GM21786 (cell line): ENCODE measurements around the gene FLRT1.

ENCODE experiments used
- ATAC-seq: cut with Tn5 transposase; IDR thresholded peaks from one replicate; pipeline ENCODE4 v1.9.1; 2021; ENCODE audit not compliant: unreplicated experiment

Gene FLRT1

DNA sequence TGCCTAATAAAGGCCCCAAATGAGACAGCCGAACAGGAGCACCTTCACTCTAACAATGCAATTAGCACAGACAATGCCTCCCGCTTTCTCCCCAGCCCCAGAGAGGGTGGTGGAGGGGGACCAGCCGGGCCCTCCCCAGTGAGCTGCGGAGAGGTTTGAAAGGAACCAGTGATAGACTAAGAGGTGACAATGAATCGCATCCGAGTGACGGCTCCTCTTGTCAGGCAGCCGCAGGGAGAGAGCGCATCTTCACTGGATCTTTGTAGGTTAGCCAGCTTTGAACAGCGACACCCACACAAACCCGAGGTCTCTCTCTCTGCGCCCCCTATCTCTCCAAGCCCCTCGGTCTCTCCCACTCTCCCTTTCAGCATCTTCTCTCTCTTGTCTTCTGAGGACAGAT is 28.0 kb downstream of the FLRT1 start:
- no peak for ATAC-seq

DNA sequence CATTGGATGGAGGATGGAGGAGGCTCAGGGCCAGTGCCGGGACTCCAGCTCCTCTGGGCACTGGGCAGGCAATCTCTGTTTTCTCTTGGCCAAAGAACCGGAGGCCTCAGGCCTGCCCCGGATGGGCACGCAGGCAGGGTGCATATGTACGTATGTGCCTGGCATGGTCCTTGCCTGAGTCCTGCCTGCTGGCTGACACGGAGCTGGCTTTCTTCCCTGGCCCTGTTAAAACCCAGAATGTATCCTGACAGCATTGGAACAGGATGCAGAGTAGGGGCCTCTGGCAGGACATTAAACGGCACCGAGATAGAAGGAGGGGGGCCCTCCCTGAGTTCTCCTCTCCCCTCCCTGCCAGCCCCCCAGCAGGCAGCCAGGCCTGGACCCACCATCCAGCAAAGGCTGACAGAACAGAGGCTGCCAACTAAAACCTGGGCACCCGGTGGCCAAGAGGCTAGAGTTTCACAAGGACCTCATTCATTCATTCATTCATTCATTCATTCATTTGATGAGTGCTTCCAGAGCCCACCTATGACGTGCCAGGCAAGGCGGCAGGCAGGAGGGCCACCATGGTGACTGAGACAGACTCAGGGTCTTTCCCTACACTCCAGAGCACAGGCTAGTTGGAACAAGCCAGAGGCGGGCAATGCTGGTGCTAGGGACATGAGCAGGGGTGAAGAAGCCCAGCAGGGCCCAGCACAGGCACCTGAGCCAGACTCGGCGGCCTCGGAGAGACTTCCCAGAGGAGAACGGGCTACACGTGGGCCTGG is 28.8 kb downstream of the FLRT1 start:
- no peak for ATAC-seq

DNA sequence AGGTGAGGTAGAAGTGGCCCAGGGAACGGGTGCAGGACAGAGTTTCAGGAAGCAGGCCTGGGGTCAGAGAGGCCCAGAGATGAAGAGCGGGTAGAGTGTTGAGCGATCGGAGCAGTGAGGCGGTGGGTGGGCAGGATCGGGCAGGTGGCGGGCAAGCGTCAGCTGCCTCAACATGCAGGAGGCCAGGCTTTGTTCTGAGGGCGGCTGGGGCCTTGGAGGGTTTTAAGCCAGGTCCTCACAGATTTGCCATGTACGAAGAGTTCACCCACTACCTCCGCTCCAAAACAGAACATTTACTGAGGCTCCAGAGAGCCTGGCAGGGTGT is 29.4 kb downstream of the FLRT1 start:
- ATAC-seq: no peak

DNA sequence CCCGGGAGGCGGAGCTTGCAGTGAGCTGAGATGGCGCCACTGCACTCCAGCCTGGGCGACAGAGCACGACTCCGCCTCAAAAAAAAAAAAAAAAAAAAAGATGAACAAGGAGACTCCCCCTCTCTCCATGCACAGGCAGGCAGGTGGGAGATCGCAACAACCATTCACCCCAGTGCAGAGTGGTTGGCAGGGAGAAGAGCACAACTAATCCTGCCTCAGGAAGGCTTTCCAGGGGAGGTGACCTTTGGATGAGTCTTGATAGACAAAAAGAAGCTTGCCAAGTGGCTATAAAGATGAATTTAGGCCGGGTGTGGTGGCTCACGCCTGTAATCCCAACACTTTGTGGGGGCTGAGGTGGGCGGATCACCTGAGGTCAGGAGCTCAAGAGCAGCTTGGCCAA is 30.0 kb downstream of the FLRT1 start:
- no peak for ATAC-seq

DNA sequence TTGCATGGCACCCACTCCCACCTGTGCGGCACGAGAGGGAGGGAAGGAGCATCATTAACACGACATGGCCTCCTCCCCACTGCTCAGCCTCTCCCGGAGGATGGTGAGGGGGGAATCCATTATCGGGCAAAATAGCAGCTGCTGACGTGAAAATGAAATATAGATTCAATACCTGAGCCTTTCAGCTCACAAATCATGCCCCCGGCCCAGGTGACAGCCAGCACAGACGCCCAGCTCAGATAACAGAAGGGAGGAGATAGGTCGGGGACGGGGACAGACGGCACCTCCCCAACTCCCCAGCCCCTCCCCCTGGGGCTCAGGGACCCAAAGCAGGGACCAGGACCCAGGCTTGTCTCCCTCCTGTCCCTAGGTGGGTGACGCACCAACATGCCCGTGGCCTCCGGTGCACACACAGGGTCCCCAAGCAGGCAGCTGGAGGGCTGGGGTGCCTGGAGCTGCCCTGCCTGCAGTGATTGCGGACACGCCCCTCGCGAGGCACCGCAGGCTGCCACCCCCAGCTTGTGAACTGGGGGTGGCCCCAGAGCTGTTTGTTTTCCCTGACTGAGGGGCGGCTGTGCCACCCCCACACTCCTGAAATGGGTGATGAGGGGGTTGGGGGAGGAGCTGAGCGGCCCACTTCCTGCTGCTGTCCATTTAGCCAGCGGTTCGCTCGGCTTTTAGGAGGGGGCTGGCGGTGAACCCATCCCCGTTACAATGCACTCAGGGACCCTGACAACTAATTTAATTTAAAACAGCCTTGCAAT is 31.7 kb downstream of the FLRT1 start:
- ATAC-seq: no peak

DNA sequence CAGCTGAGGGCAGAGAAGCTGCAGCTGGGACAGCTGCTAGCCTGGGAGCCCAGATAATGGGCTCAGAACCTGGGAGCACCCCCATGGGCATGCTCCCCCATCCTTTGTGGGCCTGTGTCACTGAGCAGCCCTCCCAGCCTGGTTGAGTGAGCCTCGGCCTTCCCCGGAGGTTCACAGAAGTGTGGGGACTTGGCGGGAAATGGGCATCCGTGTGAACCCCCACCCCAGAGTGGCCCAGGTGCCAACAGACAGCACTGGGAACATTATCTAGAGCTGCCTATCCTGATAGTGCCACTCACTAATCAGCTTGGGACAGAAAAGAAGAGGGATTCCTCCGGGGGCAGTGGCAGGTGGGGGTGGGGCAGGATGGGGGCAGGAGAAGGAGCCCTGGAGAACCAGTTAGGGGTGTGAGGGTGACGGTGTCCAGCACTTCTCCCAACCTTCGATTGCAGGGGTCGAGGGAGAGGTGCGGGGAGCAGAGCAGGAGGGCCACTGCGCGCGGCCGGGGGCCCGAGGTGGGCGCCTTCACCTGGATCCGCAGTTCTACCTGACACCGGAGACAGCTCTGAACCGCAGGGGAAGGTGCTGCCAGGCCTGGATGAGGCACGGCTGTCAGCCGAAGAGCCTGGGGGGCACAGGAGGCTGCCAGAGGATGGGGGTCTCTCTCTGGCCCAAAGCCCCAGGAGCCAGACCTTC is 33.1 kb downstream of the FLRT1 start:
- ATAC-seq: no peak

DNA sequence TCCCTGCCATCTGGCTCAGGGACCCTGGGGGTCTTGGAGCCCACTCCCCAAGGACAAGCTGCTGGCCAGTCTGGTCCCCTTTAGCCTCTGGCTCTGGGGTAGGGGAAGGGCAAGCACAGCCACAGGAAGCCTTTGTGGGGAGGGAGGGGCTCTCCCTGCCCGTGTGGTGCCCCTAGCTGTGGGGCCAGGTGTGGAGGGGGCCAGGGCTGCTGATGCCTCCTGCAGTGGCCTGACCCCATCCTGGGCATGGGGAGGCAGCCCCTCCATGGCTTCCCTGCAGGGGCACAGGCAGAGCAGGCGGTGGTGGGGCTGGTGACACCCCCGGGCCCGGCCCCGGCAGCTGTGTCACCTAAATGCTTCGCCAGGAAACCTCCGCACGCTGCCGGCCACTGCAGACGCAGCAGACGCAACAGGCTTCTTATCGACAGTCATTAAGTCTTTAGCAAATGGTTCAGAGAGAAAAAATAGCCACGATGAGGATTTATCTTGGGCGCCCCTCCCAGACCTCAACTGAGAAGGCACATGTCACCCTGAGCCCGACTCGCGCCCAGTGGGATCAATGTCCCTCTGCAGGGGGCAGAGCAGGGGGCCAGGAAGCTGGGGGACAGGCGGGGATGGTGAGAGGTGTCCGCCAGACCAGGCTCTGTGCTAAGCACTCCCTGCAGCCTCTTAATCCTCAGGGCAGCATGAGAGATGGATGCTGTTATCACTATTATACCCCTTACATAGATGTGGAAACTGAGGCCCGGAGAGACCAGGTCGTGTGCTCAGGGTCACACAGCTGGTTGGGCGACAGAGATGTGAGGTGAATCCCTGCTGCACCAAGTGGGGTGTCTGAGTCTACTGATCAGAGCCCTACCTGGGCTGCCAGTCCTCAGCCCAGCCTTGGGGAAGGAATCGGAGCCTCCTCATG is 33.9 kb downstream of the FLRT1 start:
- no peak for ATAC-seq

DNA sequence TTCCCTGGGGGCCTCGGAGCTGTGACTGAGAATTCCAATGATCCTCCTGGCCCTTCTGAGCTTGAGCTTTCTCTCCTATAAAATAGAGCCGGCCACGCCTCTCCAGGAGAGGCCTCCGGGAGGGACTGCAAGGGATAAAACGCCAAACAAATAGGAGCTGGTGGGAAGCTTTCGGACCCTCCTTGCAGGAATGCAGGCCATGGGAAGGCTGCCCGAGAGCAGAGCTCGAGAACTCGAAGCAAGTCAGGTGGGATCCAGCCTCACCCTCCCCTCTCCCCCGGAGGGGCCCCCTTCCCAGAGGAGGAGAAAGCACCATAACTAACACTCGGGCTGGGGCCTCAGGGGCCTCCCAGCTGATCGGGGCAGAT is 34.6 kb downstream of the FLRT1 start:
- no peak for ATAC-seq

DNA sequence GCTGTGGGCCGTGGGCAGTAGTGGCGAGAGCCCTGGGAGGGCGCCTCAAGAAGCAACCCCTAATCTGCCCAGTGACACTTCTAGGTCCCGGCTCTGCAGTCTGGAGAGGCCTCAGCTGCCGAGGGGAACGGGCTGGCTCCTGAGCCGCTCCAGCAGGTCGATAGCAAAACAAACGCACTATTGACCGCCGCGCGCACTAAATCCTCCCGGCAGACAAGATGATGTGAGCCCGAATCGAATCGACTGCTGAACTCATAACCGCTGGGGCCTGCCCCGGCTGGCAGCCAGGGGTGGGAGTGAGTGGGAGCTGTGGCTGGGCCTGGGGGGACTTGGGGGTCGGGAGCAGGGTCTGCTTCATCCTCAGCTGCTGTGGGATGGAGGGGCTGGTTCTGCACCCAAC is 36.1 kb downstream of the FLRT1 start:
- ATAC-seq: no peak

DNA sequence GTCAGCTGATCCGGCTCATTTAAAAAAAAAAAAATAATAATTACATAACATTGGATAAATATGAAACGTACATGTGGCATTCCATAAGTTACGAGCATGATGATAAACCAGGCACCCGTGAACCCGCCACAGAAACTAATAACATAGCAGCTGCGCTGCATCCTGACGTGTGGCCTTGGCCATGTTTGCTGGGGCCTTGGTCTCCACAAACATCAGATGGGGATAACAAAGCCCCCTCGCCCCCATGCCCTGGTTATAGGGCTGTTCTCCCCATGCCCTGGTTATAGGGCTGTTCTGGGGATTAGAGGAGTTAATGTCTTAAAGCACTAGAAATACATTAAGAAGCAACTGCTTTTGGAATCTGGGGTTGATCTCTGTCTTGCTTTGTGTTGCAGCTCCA is 36.7 kb downstream of the FLRT1 start:
- ATAC-seq: no peak

DNA sequence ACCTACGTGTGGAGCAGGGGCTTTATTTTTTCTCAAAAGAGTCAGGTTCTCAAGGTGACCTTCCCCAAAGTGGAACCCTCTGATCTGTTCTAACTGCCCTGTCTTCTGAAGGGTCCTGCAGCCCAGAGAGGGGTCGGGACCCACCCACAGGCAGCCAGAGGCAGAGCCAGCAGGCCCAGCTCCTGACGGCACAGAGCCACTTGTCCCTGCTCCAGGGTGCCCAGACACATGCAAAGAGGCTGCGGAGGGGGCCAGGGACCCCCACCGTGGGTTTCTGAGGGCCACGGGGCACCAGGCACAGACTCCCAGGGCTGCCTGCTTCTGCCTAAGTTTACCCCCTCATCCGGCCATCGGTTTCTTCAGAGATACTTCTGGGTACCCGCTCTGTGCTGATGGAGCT is 37.1 kb downstream of the FLRT1 start:
- no peak for ATAC-seq

DNA sequence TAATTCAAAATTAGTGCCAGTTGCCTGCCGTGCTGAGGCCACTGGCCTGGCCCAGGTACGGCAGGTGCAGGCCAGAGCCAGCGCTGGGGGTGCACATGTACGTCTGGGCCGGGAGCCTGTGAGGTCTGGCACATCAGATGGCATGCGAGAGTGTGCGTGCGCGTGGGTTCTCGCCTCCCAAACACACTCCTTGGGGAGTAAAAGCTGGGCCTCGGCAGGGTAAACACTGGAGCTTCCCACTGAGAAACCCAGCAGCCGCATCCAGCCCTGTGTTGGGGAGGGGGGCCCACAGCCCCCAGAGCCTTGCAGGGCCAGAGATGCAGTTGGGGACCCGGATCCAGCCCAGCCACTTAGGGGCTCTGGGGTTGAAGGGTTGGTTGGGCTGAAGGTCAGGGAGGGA is 37.8 kb downstream of the FLRT1 start:
- ATAC-seq: no peak

DNA sequence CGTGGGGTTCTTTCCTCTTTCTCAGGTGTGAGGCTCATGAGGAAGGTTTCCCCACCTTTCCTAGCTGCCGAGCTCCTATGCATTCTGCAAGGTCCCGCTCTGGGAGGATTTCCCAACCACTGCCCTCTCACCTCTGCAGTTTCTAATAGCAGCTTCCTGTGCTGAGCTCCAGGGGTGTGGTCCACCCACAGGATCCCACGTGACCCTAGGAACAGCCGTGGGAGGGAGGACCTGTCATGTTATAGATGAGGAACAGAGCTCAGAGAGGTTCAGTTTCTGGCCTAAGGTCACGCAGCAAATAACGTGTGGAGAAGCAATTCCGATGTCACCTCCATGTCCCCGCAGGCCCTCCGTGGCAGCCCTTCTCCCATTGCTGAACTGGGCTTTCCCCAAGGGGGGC is 38.5 kb downstream of the FLRT1 start:
- no peak for ATAC-seq

DNA sequence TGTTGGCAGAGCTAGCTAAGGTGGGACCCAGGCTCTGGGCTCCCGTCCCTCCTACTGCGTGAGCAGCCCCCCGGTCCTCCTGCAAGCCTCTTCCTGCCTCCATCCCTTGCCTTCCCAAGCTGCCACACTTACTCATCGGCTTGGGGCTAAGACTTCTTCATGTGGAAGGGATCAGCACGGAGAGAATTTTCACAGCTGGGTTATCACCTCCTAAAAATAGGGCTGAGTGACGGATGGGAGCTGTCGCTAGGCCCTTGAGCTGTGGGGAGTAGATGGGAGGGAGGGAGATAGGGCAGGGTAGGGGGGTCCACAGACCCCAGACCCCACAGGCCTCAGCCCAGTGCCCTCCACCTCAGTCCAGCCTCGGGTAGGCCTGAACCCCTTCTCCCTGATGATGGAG is 41.0 kb downstream of the FLRT1 start:
- ATAC-seq: no peak

DNA sequence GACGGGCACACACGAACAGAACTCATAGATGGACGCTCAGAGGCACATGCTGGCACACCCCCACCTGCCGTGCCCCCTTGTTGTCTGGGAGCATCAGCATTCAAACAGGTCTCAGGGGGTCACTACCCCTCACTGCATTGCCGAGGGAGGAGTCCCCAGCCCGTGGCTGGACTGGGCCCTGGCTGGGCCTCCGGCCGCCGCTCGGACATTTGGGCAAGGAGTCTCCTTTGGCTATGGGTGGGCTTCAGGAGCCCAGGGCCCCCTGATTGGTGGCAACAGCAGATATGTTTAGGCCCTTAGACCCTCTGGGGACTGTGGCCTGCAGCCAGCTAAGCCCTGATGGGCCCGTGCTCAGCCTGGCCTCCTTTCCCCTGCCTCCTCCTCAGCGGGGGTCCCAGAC is 41.9 kb downstream of the FLRT1 start:
- no peak for ATAC-seq

DNA sequence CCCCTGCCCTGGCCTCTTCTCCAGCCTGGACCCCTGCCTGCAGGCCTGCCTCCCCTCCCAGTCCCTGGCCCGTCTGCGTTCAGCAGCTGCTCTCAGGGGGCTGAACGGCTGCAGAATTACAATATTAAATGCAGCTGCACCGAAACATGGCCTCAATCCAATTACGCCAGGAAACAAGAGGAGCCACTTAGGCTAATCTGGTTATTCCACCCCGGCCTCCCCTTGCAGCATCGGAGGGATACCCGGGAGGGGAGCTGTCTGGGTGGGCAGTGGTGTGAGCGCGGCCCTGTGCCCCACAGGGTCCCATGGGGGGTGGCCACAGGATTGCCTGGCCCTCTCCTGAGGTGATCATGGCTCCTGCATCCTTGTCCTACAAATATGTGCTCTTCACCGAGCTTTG is 42.6 kb downstream of the FLRT1 start:
- ATAC-seq: no peak

DNA sequence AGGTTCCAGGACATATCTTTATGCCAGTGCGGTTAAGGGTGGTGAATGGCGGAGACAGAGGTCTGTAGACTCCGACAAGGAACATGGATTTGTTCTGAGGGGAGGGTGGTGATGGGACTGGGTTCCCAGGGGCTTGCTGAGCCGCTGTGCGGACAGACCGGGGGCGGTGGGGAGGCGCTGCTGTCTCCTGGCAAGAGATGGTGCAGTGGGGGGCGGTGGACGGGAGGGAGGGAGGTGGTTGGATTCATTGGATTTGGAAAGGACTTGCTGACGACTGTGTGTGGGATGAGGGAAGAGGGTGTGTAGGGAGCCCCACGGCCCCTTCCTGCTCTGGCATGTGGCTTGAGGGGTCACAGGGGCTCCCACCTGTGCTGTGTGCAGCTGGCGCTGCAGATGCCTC is 43.2 kb downstream of the FLRT1 start:
- no peak for ATAC-seq

DNA sequence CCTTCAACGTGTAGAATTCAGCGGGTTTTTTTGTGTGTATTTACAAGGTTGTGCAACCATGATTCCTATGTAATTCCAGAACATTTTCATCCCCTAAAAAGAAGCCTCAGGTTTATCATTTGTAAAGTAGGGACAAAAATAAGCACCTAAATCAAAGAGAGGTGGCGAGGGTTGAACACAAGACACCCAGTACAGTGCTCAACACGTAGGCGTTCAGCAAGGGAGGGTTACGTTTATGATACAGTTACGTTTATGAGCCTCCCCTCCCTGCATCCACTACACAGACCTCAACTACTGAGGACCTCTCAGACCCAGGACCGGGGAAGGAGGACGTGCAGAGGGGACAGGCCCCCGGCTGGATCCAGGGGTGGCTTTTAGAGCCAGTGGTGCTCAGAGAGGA is 44.7 kb downstream of the FLRT1 start:
- no peak for ATAC-seq

DNA sequence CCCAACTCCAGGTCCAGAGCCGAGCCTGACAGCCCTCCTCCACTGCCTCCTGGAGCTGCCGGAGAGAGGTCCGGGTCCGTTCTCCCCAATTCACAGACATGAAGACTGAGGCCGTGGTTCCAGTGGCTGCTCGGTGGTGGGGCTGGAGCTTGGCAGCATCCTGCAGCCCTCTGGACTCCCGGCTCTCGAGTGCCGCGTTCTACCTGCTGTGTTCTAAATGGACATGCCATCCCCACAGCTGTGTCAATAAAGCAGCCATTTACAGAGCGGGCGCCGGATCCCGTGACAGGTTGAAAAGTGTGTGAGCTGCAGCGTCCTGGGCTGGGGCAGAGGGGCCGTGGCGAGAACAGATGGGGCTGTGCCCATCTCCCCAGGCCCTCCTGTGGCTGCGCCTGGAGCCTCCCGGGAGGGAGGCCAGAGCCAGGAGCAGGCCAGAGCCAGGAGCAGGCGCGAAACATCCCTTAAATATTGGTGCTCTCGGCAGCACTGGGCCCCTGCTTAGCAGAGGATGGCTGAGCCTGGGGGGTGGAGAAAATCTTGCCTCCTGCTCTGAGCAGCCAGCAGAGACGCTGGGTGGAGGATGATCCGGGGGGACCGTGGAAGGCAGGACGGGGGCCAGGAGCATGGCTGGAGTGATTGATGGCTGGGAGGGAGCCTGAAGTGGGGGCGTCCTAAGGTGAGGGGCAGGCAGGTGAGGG is 46.2 kb downstream of the FLRT1 start:
- ATAC-seq: no peak

DNA sequence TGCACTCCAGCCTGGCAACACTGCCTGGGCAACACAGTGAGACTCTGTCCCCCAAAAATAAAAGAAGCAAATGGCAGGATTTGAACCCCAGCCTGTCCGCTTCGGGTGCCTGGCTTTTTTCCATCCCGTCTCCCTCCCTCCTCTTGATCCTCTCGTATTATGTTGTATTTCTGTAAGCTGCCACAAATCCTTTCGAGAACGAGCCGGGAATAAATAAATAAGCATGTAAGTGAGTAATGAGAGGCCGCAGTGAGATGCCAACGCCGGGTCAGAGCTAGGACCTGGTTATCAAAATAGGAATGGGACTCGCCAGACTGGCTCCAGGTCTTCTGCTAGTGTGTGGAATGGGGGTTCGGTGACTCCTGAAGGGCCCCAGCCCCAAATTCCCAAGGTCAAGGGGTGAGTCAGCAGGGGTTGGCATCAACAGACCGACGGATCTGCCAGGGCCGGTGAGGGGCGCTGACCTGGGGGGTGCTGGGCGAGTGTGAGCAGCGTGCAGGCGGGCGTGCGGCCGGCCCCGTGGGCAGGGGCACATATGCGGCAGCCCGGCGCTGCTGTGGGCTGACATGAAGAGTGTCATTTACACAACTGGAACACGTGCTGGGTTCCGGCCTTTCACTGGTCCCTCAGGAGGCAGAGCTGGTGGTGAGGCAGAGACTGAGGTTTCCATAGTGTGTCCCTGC is 47.8 kb downstream of the FLRT1 start:
- ATAC-seq: no peak
